Hematopoietic multipotent progenitor cell treated with erythropoietin and hydrocortisone succinate and interleukin-3 and kit ligand, for 17 days (in vitro differentiated cells): Measurements from ENCODE around the gene CPSF7.
"Not testable (repeated sequence)": the region's sequence is repeated elsewhere in the genome, so short reads cannot be mapped to it uniquely, and the experiment has no call there.

Experiments
- DNase-seq: peaks from one replicate; pipeline ENCODE4 v3.0.0-alpha.2; 2015; ENCODE audit warnings: low spot score

The CPSF7 gene

GRCh38 chr11:61429691-61430582 is at the start of gene CPSF7, which contains the start of gene SDHAF2:
Gene CPSF7 (minus strand): TSS chr11:61429975. CDS start chr11:61429235, 740 bp downstream.
Gene SDHAF2 (plus strand): TSS chr11:61430124. CDS start chr11:61430147, 23 bp downstream.
- DNase-seq, result peak; percentile 94

GRCh38 chr11:61477727-61478148 is 48.0 kb upstream of the CPSF7 start:
- DNase-seq, result peak; percentile 49

GRCh38 chr11:61477126-61477525 is 47.4 kb upstream of the CPSF7 start:
- DNase-seq, result no peak

GRCh38 chr11:61476371-61476770 is 46.6 kb upstream of the CPSF7 start:
- no peak for DNase-seq

- no peak for DNase-seq
Observed at GRCh38 chr11:61475433-61475832, 45.7 kb upstream of the CPSF7 start.

GRCh38 chr11:61474013-61474643 is 44.4 kb upstream of the CPSF7 start:
- DNase-seq, result no peak

- DNase-seq, result no peak
Observed at GRCh38 chr11:61473370-61474012, 43.7 kb upstream of the CPSF7 start.

GRCh38 chr11:61472868-61473267 is 43.1 kb upstream of the CPSF7 start:
- DNase-seq, result no peak

- DNase-seq, result no peak
Observed at GRCh38 chr11:61472282-61472681, 42.5 kb upstream of the CPSF7 start.

GRCh38 chr11:61468002-61468401 is 38.2 kb upstream of the CPSF7 start:
- no peak for DNase-seq

GRCh38 chr11:61467602-61468001 is 37.8 kb upstream of the CPSF7 start:
- DNase-seq, result not testable (repeated sequence)

GRCh38 chr11:61460986-61461385 is 31.2 kb upstream of the CPSF7 start:
- no peak for DNase-seq

- DNase-seq, result no peak
Observed at GRCh38 chr11:61460474-61460881, 30.7 kb upstream of the CPSF7 start.

- DNase-seq, result no peak
Observed at GRCh38 chr11:61454520-61454919, 24.7 kb upstream of the CPSF7 start.

GRCh38 chr11:61453695-61454094 is 23.9 kb upstream of the CPSF7 start:
- no peak for DNase-seq

- DNase-seq, result no peak
Observed at GRCh38 chr11:61452825-61453224, 23.1 kb upstream of the CPSF7 start.

- DNase-seq, result no peak
Observed at GRCh38 chr11:61448552-61448927, 18.8 kb upstream of the CPSF7 start.

- DNase-seq, result no peak
Observed at GRCh38 chr11:61447601-61448551, 18.1 kb upstream of the CPSF7 start.

- DNase-seq, result peak; percentile 91
Observed at GRCh38 chr11:61446211-61446651, 16.5 kb upstream of the CPSF7 start.

GRCh38 chr11:61445516-61445915 is 15.7 kb upstream of the CPSF7 start:
- DNase-seq, result no peak

GRCh38 chr11:61442616-61443015 is 12.8 kb upstream of the CPSF7 start:
- DNase-seq, result no peak

- DNase-seq, result no peak
Observed at GRCh38 chr11:61439615-61440014, 9.8 kb upstream of the CPSF7 start.
